ENCODE data around the gene CENPP. TPM values are rescaled to one million over a fixed set of nuclear protein-coding genes. Genes with fewer than 3 reads are reported as not detected.

The CENPP gene
- polyA plus RNA-seq, 2 of the 4 experiments (the other 2 are of a cell fraction): 7.2 to 13.4 TPM

DNA sequence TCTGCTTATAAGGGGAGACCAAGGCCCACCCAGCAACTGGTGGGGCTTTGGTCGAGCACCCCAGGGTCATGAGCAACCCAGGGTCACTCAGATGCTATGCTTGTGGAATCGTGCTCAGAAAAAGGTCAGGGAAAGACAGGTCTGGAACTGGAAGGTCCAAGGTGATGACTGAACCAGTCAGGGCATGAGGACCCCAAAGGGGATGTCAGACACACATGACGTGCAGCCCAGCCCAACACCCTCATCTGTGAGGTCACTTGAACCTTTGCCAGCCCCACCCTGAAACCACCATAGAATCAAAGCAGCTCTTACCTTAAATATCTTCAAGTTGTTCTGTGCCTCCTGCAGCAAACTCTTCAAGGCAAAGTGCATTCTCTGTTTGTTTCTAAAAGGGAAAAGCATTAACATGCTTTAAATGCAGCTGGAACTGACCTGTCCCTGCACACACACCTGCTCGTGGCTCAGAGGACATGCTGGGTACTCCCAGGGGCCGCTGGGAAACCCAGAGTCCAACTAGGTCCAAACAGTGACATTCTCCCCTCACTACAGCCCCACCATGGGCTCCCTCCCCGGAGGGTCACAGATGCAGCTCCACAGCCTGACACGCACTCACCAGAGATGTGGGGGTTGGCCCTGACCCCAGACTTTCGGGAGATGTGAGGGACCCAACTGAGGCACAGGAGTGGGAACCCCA is 314.8 kb downstream of the CENPP start:
- CTCF ChIA-PET: interaction anchor here (1.3 to 2.2 kb wide), 3 partner anchors 151 to 502 kb away, joined by 5 to 6 read pairs (median 5); no protein-coding TSS in a partner anchor
- ATAC-seq (no peak), DNase-seq (ENCODE audit: low read depth in 1 of 2, low spot score in 1 of 2) (no peak), FAIRE-seq (no peak)
- no peaks in the 10 kb centered on the region for H3K9me3 ChIP-seq
- no peak for TF ChIP-seq POLR2AphosphoS2 (conservative IDR thresholded peaks at IDR 0.05; ENCODE audit: low read length)
- TF ChIP-seq, protein P1, sequence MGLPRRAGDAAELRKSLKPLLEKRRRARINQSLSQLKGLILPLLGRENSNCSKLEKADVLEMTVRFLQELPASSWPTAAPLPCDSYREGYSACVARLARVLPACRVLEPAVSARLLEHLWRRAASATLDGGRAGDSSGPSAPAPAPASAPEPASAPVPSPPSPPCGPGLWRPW (IDR thresholded peaks at IDR 0.05): no peak
- TF ChIP-seq CHD2 (IDR thresholded peaks at IDR 0.05; ENCODE audit: low read length, partially characterized antibody): no peak
- TF ChIP-seq HDAC2 (IDR thresholded peaks at IDR 0.05): no peak
- no peak for TF ChIP-seq BHLHE40 (IDR thresholded peaks at IDR 0.05; ENCODE audit: low read depth, low read length)
- no peak for TF ChIP-seq SREBF2 (IDR thresholded peaks at IDR 0.05)
- no peak for TF ChIP-seq FOXS1 (CRISPR knock-in tag; IDR thresholded peaks at IDR 0.05)
- no peak for TF ChIP-seq CEBPB (IDR thresholded peaks at IDR 0.05)
- TF ChIP-seq, protein P2, sequence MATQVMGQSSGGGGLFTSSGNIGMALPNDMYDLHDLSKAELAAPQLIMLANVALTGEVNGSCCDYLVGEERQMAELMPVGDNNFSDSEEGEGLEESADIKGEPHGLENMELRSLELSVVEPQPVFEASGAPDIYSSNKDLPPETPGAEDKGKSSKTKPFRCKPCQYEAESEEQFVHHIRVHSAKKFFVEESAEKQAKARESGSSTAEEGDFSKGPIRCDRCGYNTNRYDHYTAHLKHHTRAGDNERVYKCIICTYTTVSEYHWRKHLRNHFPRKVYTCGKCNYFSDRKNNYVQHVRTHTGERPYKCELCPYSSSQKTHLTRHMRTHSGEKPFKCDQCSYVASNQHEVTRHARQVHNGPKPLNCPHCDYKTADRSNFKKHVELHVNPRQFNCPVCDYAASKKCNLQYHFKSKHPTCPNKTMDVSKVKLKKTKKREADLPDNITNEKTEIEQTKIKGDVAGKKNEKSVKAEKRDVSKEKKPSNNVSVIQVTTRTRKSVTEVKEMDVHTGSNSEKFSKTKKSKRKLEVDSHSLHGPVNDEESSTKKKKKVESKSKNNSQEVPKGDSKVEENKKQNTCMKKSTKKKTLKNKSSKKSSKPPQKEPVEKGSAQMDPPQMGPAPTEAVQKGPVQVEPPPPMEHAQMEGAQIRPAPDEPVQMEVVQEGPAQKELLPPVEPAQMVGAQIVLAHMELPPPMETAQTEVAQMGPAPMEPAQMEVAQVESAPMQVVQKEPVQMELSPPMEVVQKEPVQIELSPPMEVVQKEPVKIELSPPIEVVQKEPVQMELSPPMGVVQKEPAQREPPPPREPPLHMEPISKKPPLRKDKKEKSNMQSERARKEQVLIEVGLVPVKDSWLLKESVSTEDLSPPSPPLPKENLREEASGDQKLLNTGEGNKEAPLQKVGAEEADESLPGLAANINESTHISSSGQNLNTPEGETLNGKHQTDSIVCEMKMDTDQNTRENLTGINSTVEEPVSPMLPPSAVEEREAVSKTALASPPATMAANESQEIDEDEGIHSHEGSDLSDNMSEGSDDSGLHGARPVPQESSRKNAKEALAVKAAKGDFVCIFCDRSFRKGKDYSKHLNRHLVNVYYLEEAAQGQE (IDR thresholded peaks at IDR 0.05): no peak
- POLR2A ChIA-PET: interaction anchor here (1.3 kb wide), 1 partner anchor 30 kb away, joined by 3 read pairs; the partner anchor contains the start of gene IPPK
- no peaks in the 10 kb centered on the region for H3K4me1 ChIP-seq
- 82% methylated on average over 7 of the region's 8 CpGs for WGBS (ENCODE audit: missing lambda C conversion rate)
- no peak overlapping the region for H3K4me3 ChIP-seq
- no peak overlapping the region for H3K4me2 ChIP-seq
- H3K27ac ChIP-seq: no peak overlapping the region

DNA sequence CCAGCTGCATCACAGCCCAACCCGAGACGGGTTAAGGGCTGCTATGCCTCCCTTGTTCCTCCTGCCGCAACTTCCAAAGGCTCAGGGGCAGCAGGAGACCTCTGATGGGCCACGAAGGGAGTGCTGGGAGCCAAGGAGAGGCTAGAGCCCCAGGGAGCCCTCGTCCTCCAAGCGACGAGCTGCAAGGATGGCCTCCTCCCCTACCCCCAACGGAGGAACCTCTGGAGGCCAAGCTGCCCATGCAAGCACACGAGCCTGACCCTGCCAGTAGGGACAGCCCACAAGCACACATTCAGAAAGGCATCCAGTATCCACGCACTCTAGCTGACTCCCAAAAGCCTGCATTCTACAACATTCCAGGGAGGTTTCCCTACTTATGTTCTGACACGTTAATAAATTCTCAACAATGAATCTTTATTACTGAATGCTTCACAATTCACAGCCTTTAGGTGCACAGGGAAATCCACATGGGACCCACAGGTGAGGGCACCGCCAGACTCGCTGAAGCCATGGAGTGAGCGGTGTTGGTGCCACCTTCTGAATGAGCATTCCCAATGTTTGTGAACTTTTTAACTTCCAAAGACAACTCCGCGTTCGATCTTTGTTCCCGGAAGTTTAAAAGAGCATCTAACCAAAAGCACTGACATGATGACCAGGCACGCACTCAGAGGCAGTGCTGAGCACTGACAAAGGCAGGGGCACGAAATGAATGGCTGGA is 315.5 kb downstream of the CENPP start:
- no peaks in the 10 kb centered on the region for H3K4me1 ChIP-seq
- ChIA-PET CTCF (interaction anchor here (0.7 to 2.2 kb wide), 3 partner anchors 9 to 503 kb away, joined by 3 to 5 read pairs (median 5); no protein-coding TSS in a partner anchor), POLR2A (interaction anchor here (1.3 kb wide), 1 partner anchor 29 kb away, joined by 3 read pairs; the partner anchor contains the start of gene IPPK)
- H3K27ac ChIP-seq: no peak overlapping the region
- TF ChIP-seq RNF2 (IDR thresholded peaks at IDR 0.05; ENCODE audit: borderline replicate concordance, low read depth) (no peak), JUN (IDR thresholded peaks at IDR 0.05) (no peak), NFE2L2 (conservative IDR thresholded peaks at IDR 0.05; ENCODE audit: low read length) (no peak), EHMT2 (IDR thresholded peaks at IDR 0.05; ENCODE audit: low read depth) (no peak), HEYL (CRISPR knock-in tag; IDR thresholded peaks at IDR 0.05) (no peak)
- TF ChIP-seq, protein P3, sequence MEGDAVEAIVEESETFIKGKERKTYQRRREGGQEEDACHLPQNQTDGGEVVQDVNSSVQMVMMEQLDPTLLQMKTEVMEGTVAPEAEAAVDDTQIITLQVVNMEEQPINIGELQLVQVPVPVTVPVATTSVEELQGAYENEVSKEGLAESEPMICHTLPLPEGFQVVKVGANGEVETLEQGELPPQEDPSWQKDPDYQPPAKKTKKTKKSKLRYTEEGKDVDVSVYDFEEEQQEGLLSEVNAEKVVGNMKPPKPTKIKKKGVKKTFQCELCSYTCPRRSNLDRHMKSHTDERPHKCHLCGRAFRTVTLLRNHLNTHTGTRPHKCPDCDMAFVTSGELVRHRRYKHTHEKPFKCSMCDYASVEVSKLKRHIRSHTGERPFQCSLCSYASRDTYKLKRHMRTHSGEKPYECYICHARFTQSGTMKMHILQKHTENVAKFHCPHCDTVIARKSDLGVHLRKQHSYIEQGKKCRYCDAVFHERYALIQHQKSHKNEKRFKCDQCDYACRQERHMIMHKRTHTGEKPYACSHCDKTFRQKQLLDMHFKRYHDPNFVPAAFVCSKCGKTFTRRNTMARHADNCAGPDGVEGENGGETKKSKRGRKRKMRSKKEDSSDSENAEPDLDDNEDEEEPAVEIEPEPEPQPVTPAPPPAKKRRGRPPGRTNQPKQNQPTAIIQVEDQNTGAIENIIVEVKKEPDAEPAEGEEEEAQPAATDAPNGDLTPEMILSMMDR (IDR thresholded peaks at IDR 0.05): no peak
- TF ChIP-seq, protein P4, sequence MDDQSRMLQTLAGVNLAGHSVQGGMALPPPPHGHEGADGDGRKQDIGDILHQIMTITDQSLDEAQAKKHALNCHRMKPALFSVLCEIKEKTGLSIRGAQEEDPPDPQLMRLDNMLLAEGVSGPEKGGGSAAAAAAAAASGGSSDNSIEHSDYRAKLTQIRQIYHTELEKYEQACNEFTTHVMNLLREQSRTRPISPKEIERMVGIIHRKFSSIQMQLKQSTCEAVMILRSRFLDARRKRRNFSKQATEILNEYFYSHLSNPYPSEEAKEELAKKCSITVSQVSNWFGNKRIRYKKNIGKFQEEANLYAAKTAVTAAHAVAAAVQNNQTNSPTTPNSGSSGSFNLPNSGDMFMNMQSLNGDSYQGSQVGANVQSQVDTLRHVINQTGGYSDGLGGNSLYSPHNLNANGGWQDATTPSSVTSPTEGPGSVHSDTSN (IDR thresholded peaks at IDR 0.05): no peak
- no peaks in the 10 kb centered on the region for H3K9me3 ChIP-seq
- ATAC-seq: no peak
- no peak overlapping the region for H3K4me3 ChIP-seq
- 94% methylated on average over 14 of the region's 20 CpGs for WGBS (ENCODE audit: missing lambda C conversion rate)
- FAIRE-seq: no peak
- no peak overlapping the region for H3K4me2 ChIP-seq
- no peak for DNase-seq (ENCODE audit: low read depth in 1 of 2, low spot score in 1 of 2)

Measured in A549 (cell line).